Right renal cortex interstitium (tissue), 3 donors: Measurements from ENCODE around the gene SH3BP2. TPM values are rescaled to one million over a fixed set of nuclear protein-coding genes. Genes with fewer than 3 reads are reported as not detected.

Source experiments
- DNase-seq, 3 donors: peaks; one replicate each; pipeline ENCODE4 v3.0.0-alpha.2; 2013; ENCODE audit warnings: low read depth in 3 of 3, low spot score in 2 of 3
- polyA plus RNA-seq, 3 donors: library from polyadenylated mRNA; unstranded; fragments of 120-200 nt; gene quantifications; one replicate each; pipeline ENCODE4 v1.2.1, GENCODE V29; 2013; ENCODE audit not compliant: insufficient read length in 3 of 3

The SH3BP2 gene
- polyA plus RNA-seq, 3 donors, result 21.7 to 28.4 (median 25.7) TPM

GRCh38 chr4:2800691-2801596 lies 8.1 kb downstream of the SH3BP2 start:
- DNase-seq, result peak in 2 of 3 donors; percentile 58 to 63

DNA sequence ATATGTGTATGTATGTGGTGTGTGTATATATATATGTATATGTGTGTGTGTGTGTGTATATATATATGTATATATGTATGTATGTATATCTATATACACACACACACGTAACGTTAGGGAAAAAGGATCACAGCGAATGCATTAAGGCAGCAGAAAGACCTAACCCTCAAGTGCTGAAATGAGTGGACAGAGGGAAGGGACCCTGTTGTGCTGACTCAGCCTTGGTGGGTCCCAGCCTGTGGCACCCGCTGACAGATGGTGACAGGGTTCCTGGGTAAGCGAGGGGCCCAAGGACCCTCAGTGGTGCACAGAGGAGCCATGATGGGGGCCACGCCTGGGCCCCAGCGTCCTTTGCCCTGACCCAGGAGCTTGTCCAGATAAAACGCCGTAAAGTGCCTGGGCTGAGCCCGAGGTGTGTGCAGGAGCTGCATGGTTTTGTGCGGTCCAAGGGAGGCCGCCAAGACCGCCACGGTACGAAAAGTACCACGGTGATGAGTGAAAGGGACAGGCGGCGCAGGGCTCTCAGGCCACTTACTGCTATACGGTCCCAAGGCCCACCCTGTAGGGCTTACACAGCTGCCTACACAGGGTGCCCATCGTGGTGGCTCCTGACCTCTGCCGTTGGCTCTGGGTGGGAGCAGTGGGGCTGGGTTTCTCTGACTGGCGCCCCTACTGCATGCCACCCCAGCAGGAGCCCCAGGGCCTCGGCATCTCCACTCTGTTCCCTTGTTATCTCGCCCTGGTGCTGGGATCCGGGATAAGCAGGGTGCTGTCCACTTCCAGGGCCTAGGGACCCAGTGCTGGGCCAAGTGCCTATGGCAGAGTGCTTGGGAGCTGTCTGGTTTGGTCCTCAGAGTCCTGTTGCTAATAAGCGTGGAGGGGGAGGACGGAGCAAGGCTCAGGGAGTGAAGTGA lies 10.0 kb downstream of the SH3BP2 start:
- DNase-seq, result no peak

- DNase-seq, result no peak
Measured at GRCh38 chr4:2803624-2804448, 11.0 kb downstream of the SH3BP2 start.

- DNase-seq, result no peak
Measured at GRCh38 chr4:2804449-2804972, 11.6 kb downstream of the SH3BP2 start.

- DNase-seq, result no peak
Measured at GRCh38 chr4:2804973-2805501, 12.2 kb downstream of the SH3BP2 start.

DNA sequence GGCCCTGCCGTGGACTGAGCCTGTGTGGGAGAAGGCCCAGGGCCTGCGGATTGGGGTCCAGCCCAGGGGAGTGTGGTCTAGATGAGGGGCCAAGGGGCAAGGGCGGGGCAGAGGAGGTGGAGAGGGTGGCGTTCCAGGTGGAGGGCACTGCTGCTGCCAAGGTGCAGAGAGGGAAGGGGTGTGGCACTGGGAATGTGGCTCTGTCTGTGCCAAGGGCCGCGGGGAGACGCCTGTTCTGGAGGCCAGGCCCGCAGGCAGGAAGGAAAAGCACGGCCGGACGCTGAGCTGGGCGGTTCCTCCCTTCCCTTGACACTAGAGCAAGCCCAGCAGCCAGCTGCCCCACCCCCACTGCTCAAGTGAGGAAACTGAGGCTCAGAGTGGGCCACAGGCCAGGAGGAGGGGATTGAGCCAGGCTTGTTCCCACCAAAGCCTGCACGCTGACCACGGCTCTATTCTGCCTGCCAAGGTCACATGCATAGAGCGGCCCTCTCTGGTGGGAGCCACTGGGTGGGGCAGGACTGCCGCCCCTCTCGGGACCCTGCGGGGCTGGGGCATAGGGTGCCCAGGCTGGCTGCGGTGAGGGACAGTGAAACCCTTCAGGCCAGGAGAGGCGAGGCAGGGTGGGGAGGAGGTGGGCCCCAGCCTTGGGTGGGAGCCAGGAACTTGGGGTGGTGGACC lies 13.0 kb downstream of the SH3BP2 start:
- no peak for DNase-seq

GRCh38 chr4:2806390-2807355 lies 13.8 kb downstream of the SH3BP2 start:
- DNase-seq, result no peak

- DNase-seq, result no peak
Measured at GRCh38 chr4:2807571-2807970, 14.7 kb downstream of the SH3BP2 start.

- DNase-seq, result no peak
Measured at GRCh38 chr4:2808001-2808400, 15.1 kb downstream of the SH3BP2 start.

DNA sequence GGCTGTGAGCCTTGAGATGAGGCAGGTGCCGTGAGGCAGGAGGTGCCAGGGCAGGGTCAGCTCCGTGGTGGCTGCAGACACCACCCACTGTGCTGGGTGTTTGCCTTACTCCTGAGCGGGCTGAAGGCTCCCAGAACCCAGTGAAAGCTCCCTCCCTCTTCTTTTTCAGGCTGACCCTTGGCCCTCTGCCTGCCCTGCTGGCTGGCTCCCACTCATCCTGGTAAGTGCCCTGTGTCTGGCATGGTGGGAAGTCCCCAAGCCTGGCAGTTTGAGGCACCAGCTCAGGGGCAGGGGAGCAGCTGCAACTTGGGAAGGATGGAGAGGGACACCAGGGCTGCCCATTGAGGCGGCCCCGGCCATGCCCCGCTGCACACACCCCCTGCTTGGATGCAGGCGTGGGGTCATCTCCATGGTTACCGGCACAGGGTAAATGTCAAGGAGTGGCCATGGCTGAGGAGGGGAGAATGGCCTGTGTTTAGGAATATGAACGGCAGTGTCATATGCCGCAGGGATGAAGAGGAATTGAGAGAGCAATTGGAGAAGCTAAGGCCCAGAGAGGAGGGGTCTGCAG lies 16.8 kb downstream of the SH3BP2 start:
- DNase-seq, result no peak

GRCh38 chr4:2810388-2810787 lies 17.5 kb downstream of the SH3BP2 start:
- no peak for DNase-seq

- DNase-seq, result no peak
Measured at GRCh38 chr4:2811830-2812611, 19.1 kb downstream of the SH3BP2 start.

DNA sequence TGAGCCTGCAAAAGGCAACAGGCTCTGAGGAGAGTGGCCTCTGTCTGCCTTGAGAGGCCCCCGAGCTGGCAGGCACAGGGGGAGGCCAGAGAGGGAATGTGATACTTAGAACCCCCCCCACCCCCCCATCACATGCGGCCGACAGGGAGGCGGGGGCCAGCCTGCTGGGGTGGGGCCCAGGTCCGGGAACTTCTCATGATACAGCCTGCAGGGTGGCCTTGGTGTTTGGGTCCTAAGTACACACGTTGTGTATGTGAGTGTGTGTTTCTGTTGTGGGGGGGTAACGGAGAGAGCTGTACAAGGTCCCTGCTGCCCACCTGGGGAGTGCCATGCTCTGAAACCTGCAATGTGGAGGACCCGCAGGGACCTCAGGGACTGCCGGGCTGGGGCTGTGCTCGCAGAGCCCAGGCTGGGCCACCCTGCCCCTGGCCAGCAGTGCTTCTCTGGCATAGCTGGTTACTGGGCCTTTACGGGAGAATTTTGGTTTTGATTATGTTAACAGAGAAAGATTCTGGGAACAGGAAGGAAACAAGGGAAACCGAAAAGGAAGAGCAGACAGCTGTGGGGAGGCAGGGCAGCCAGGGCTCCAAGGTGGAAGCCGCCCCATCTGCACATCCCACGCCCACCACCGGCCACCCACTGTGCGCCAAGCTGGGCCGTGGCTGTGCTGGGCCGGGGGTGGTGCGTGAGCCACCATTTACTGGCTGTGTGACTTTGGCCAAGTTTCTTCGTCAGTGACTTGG lies 19.9 kb downstream of the SH3BP2 start:
- DNase-seq, result no peak

- DNase-seq, result no peak
Measured at GRCh38 chr4:2813446-2814405, 20.8 kb downstream of the SH3BP2 start.

GRCh38 chr4:2814627-2815270 lies 21.9 kb downstream of the SH3BP2 start:
- DNase-seq, result no peak
